ENCODE measurements around the gene SCCPDH. TPM values are rescaled to one million over a fixed set of nuclear protein-coding genes. Genes with fewer than 3 reads are reported as not detected.

Gene SCCPDH
- 80.2 TPM for total RNA-seq
- 35.2 TPM for polyA plus RNA-seq

GRCh38 chr1:246724016-246724730 lies at the start of gene SCCPDH:
SCCPDH (plus strand) TSS chr1:246724409; CDS start chr1:246724423, 14 bp downstream.
- peak within 1 kb of the TSS; percentile 74 for H3K4me3 ChIP-seq (ENCODE audit: low read depth, low read length)
- DNase-seq (ENCODE audit: extremely low spot score), result no peak
- H3K4me1 ChIP-seq (ENCODE audit: insufficient read depth), result no peaks in the 10 kb centered on the region
- H3K27ac ChIP-seq (ENCODE audit: low read depth), result peak within 1 kb of the TSS; percentile 83
- H3K36me3 ChIP-seq (ENCODE audit: insufficient read depth), result peaks cover 2% of the 10 kb centered on the region
- under 1% methylated on average over 89 of the region's 89 CpGs for WGBS

- Histone ChIP-seq H3K4me1 (ENCODE audit: insufficient read depth) (peaks cover 2% of the 10 kb centered on the region), H3K4me3 (ENCODE audit: low read depth, low read length) (no peak overlapping the region), H3K27ac (ENCODE audit: low read depth) (no peak overlapping the region), H3K36me3 (ENCODE audit: insufficient read depth) (no peaks in the 10 kb centered on the region)
- WGBS, result 64% methylated on average over 2 of the region's 2 CpGs
- no peak for DNase-seq (ENCODE audit: extremely low spot score)
Measured at GRCh38 chr1:246677842-246678241, 46.4 kb upstream of the SCCPDH start.

- peaks cover 2% of the 10 kb centered on the region for H3K4me1 ChIP-seq (ENCODE audit: insufficient read depth)
- no peak overlapping the region for H3K4me3 ChIP-seq (ENCODE audit: low read depth, low read length)
- 71% methylated on average over 18 of the region's 18 CpGs for WGBS
- H3K36me3 ChIP-seq (ENCODE audit: insufficient read depth), result no peaks in the 10 kb centered on the region
- H3K27ac ChIP-seq (ENCODE audit: low read depth), result no peak overlapping the region
- DNase-seq (ENCODE audit: extremely low spot score), result no peak
Measured at GRCh38 chr1:246678816-246679793, 45.1 kb upstream of the SCCPDH start.

GRCh38 chr1:246679794-246680177 lies 44.4 kb upstream of the SCCPDH start:
- no peak for DNase-seq (ENCODE audit: extremely low spot score)
- no peak overlapping the region for H3K27ac ChIP-seq (ENCODE audit: low read depth)
- WGBS, result 37% methylated on average over 1 of the region's 1 CpG
- H3K4me3 ChIP-seq (ENCODE audit: low read depth, low read length), result no peak overlapping the region
- no peaks in the 10 kb centered on the region for H3K36me3 ChIP-seq (ENCODE audit: insufficient read depth)
- peaks cover 2% of the 10 kb centered on the region for H3K4me1 ChIP-seq (ENCODE audit: insufficient read depth)

- DNase-seq (ENCODE audit: extremely low spot score), result no peak
- H3K36me3 ChIP-seq (ENCODE audit: insufficient read depth), result no peaks in the 10 kb centered on the region
- H3K27ac ChIP-seq (ENCODE audit: low read depth), result no peak overlapping the region
- 73% methylated on average over 8 of the region's 8 CpGs for WGBS
- H3K4me1 ChIP-seq (ENCODE audit: insufficient read depth), result peaks cover 2% of the 10 kb centered on the region
- no peak overlapping the region for H3K4me3 ChIP-seq (ENCODE audit: low read depth, low read length)
Measured at GRCh38 chr1:246680190-246680589, 44.0 kb upstream of the SCCPDH start.

- WGBS, result 73% methylated on average over 10 of the region's 10 CpGs
- no peaks in the 10 kb centered on the region for H3K36me3 ChIP-seq (ENCODE audit: insufficient read depth)
- H3K4me3 ChIP-seq (ENCODE audit: low read depth, low read length), result no peak overlapping the region
- H3K4me1 ChIP-seq (ENCODE audit: insufficient read depth), result peaks cover 2% of the 10 kb centered on the region
- DNase-seq (ENCODE audit: extremely low spot score), result no peak
- H3K27ac ChIP-seq (ENCODE audit: low read depth), result no peak overlapping the region
Measured at GRCh38 chr1:246680696-246681130, 43.5 kb upstream of the SCCPDH start.

- WGBS, result 63% methylated on average over 15 of the region's 15 CpGs
Measured at GRCh38 chr1:246681900-246682895, 42.0 kb upstream of the SCCPDH start.

GRCh38 chr1:246683521-246683920 lies 40.7 kb upstream of the SCCPDH start:
- Histone ChIP-seq H3K4me1 (ENCODE audit: insufficient read depth) (no peaks in the 10 kb centered on the region), H3K4me3 (ENCODE audit: low read depth, low read length) (no peak overlapping the region), H3K27ac (ENCODE audit: low read depth) (no peak overlapping the region), H3K36me3 (ENCODE audit: insufficient read depth) (no peaks in the 10 kb centered on the region)
- DNase-seq (ENCODE audit: extremely low spot score), result no peak
- WGBS, result 92% methylated on average over 9 of the region's 9 CpGs

More at GRCh38 chr1:246681900-246682895, 42.0 kb upstream of the SCCPDH start:
- Histone ChIP-seq H3K36me3 (ENCODE audit: insufficient read depth) (no peaks in the 10 kb centered on the region), H3K4me1 (ENCODE audit: insufficient read depth) (no peaks in the 10 kb centered on the region), H3K4me3 (ENCODE audit: low read depth, low read length) (no peak overlapping the region), H3K27ac (ENCODE audit: low read depth) (no peak overlapping the region)
- DNase-seq (ENCODE audit: extremely low spot score), result no peak

GRCh38 chr1:246687002-246687401 lies 37.2 kb upstream of the SCCPDH start:
- Histone ChIP-seq H3K36me3 (ENCODE audit: insufficient read depth) (no peaks in the 10 kb centered on the region), H3K4me1 (ENCODE audit: insufficient read depth) (no peaks in the 10 kb centered on the region), H3K27ac (ENCODE audit: low read depth) (no peak overlapping the region), H3K4me3 (ENCODE audit: low read depth, low read length) (no peak overlapping the region)
- DNase-seq (ENCODE audit: extremely low spot score), result no peak
- 82% methylated on average over 14 of the region's 14 CpGs for WGBS

GRCh38 chr1:246689409-246690008 lies 34.7 kb upstream of the SCCPDH start:
- 7% methylated on average over 16 of the region's 16 CpGs for WGBS
- Histone ChIP-seq H3K36me3 (ENCODE audit: insufficient read depth) (no peaks in the 10 kb centered on the region), H3K4me1 (ENCODE audit: insufficient read depth) (no peaks in the 10 kb centered on the region), H3K27ac (ENCODE audit: low read depth) (no peak overlapping the region), H3K4me3 (ENCODE audit: low read depth, low read length) (peak overlapping the region; percentile 1)
- no peak for DNase-seq (ENCODE audit: extremely low spot score)

GRCh38 chr1:246690100-246690499 lies 34.1 kb upstream of the SCCPDH start:
- 73% methylated on average over 12 of the region's 12 CpGs for WGBS
- Histone ChIP-seq H3K4me1 (ENCODE audit: insufficient read depth) (no peaks in the 10 kb centered on the region), H3K4me3 (ENCODE audit: low read depth, low read length) (no peak overlapping the region), H3K36me3 (ENCODE audit: insufficient read depth) (no peaks in the 10 kb centered on the region), H3K27ac (ENCODE audit: low read depth) (no peak overlapping the region)
- no peak for DNase-seq (ENCODE audit: extremely low spot score)

GRCh38 chr1:246691622-246692495 lies 32.4 kb upstream of the SCCPDH start:
- Histone ChIP-seq H3K4me3 (ENCODE audit: low read depth, low read length) (no peak overlapping the region), H3K36me3 (ENCODE audit: insufficient read depth) (no peaks in the 10 kb centered on the region), H3K4me1 (ENCODE audit: insufficient read depth) (no peaks in the 10 kb centered on the region), H3K27ac (ENCODE audit: low read depth) (no peak overlapping the region)
- DNase-seq (ENCODE audit: extremely low spot score), result no peak
- WGBS, result 56% methylated on average over 15 of the region's 15 CpGs

Measured in urinary bladder (tissue), 4 donors.